ENCODE results near the gene SMYD3.

The SMYD3 gene

GRCh38 chr1:245987997-245988392, 519.1 kb downstream of the SMYD3 start:
- DNase-seq (ENCODE audit: insufficient read length, low spot score), result no peak
- no peak for FAIRE-seq

GRCh38 chr1:245987577-245987976, 519.5 kb downstream of the SMYD3 start:
- FAIRE-seq, result no peak
- DNase-seq (ENCODE audit: insufficient read length, low spot score), result no peak
- no peak for TF ChIP-seq CTCF (IDR thresholded peaks at IDR 0.05; ENCODE audit: insufficient read depth, missing control alignments)

More at GRCh38 chr1:245987997-245988392, 519.1 kb downstream of the SMYD3 start:
- TF ChIP-seq CTCF (IDR thresholded peaks at IDR 0.05; ENCODE audit: insufficient read depth, missing control alignments), result no peak

- no peak for TF ChIP-seq CTCF (IDR thresholded peaks at IDR 0.05; ENCODE audit: insufficient read depth, missing control alignments)
- FAIRE-seq (no peak), DNase-seq (ENCODE audit: insufficient read length, low spot score) (no peak)
Measured at GRCh38 chr1:245987219-245987545, 519.9 kb downstream of the SMYD3 start.

GRCh38 chr1:245986404-245987218, 520.5 kb downstream of the SMYD3 start:
- TF ChIP-seq CTCF (IDR thresholded peaks at IDR 0.05; ENCODE audit: insufficient read depth, missing control alignments), result no peak
- DNase-seq (ENCODE audit: insufficient read length, low spot score), result no peak
- FAIRE-seq, result no peak

- FAIRE-seq (no peak), DNase-seq (ENCODE audit: insufficient read length, low spot score) (no peak)
- no peak for TF ChIP-seq CTCF (IDR thresholded peaks at IDR 0.05; ENCODE audit: insufficient read depth, missing control alignments)
Measured at GRCh38 chr1:245984390-245985155, 522.5 kb downstream of the SMYD3 start.

- DNase-seq (ENCODE audit: insufficient read length, low spot score) (no peak), FAIRE-seq (no peak)
- no peak for TF ChIP-seq CTCF (IDR thresholded peaks at IDR 0.05; ENCODE audit: insufficient read depth, missing control alignments)
Measured at GRCh38 chr1:245983294-245983967, 523.6 kb downstream of the SMYD3 start.
